ENCODE results near the gene SPHK1.

SPHK1 gene

DNA sequence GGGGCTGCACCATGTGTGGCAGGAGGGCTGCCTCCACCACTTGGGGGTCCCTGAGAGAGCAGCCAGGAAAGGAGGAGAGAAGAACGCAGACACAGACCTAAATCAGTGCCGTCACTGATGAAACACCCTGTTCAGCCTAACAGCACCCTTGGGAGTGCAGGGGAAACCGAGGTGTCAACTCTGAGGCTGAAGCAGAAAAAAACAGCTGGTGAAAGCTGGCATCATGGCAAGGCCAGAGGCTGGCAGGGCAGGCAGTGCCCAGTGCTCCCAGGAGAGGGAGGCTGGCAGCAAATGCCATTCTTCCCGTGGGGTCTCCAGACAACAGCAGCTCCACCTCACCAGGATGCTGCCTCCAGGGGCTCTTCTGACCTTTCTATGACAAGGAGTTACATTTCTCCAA lies 23.1 kb downstream of the SPHK1 start:
- no peak for DNase-seq (ENCODE audit: low read depth, low spot score)

DNA sequence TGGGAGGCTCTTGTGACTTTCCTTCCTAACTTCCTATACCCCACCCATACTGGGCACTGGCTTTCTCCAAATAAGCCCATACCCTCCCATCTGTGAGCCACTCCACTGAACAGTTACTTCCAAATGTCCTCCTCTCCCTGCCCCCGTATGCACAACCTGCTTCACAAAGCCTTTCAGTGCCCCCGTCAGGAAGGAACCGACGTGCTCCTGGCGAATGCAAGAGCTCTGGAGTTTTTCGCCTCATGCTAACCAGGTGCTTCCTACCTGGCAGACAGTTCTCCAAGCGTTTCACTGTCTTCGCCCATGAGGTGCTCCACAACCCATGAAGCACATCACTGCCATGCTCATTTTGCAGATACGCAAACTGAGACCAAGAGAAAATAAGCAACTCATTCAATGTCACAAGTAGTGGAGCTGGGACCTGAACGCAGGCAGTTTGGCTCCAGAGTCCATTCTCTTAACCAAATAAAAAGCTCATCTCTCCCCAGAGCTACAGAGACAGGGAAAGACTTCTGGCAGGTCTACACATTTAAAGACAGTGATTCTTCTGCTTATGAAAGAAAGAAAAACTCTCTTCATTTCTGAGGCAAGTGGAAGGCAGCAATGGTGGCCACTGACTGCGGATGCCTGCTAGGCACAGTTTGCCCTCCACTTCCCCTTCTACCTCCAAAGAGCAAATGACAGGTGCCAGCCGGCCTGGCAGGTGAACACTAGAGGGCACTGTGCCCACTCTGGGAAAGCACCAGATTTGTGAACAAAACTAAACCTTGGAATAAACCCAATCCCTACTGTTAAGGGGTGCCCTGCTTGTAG lies 23.8 kb downstream of the SPHK1 start:
- no peak for DNase-seq (ENCODE audit: low read depth, low spot score)

DNA sequence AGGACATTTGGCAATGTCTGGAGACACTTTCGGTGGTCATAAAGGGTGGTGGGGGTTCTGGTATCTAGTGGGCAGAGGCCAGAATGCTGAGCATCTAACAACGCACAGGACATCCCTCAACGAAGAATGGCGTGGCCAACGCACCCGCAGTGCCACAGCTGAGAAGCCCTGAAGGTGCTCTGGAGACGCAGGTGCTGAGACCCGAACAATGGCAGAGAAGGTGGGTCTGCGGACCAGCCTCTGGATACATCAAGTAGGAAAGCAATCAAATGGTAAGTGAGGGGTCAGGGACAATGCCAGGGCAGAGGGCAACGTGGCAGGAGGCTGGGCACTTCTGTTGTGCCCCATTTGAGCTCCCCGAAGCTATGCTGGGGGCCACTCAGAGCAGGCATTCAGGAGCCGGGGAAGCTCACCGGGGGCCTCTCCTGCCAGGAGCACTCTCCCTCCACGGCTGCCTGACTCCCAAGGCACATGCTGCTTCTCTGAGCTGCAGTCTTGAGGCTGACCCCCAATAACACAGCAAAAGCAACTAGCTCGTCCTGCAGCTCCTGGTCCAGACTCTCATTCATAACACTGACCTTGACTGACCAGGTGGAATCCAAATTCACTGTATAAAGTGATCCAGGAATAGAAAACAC lies 26.0 kb downstream of the SPHK1 start:
- DNase-seq (ENCODE audit: low read depth, low spot score) = no peak

DNA sequence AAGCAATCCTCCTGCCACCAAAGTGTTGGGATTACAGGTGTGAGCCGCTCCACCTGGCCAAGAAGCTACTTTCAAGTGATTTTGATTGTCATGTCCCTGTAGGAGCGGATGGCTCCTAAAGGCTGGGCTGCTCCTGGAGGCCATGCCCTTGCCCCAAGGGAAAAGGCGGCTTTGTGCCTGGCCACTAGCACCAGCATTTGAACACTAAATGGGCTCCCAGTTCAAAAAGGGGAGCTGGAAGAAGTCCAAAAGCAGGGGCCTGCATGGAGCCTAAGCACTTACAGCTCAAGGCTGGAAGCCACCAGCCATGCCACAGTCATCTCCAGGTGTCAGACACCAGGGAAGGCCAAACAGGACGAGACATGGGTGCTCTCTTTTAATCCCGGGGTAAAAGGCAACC lies 26.8 kb downstream of the SPHK1 start:
- DNase-seq (ENCODE audit: low read depth, low spot score) = no peak

DNA sequence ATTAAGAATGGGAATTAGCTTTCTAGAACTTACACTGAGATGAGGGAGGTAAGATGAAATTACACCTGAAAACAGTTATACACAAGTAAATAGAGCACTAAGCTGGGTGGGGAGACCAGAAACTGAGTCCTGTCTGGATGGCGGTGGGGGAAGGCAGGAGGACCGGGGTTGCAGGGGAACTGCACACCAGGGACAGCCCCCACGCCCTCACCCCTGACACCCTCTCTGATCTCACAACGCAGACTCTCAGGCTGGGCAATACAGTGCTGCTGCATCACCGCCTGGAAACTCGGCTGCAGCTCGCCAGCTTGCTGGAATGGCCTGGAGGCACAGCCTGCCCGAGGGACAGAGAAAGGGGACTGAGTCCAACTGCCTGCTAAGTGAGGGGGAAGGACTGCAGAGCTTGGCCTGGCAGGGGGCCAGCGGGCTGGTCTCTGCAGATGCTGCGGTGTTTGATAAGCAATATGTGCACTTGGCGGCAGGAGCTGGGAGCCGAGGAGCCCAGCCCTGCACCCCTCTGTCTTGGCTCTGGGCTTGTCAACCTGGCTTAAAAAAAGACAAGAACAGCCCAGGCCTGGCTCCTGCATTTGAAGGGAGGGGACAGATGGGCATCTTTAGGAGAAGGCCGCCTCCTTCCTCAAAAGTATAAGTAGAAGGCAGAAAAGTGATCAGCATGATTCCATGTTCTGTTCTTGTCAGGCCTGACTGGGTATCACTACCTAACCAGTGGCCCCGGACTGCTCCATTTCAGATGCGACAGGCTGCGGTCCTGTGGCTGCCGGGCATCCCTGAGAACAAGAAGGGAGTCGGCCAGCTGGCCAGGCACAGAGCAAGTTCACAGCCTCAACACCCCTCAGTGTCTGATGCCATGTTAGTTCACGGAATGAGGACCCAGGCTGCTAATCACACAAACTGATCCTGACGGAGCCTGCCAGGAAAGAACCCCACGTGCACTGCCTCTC lies 30.2 kb downstream of the SPHK1 start:
- no peak for DNase-seq (ENCODE audit: low read depth, low spot score)

DNA sequence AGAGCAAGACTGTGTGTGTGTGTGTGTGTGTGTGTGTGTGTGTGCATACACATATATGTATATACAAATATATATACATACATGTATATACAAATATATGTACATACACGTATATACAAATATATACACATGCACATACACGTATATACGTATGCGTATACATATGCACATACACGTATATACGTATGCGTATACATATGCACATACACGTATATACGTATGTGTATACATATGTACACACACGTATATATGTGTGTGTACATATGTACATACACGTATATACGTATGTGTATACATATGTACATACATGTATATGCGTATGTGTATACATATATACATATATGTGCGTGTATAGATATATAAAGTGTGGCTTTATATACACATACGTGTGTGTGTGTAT lies 31.4 kb downstream of the SPHK1 start:
- no peak for DNase-seq (ENCODE audit: low read depth, low spot score)

DNA sequence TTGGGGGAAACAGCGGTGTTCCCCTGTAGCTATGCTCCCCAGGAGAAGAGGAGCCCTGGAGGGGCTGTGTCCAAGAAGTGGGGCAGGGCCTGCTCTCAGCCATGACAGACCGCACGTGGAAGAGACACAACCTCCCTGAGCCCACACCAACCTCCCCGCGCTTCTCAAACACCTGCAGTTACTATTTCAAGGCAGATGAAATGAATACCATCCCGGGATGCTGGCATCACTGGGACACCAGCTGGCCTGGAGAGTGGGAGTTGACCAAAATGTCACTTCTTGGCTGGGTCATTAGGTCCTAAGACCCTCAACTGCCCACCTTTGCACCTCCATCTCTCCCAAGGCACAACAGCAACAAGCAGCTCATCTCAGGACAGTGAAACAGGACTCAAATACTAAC lies 32.0 kb downstream of the SPHK1 start:
- DNase-seq (ENCODE audit: low read depth, low spot score) = no peak

DNA sequence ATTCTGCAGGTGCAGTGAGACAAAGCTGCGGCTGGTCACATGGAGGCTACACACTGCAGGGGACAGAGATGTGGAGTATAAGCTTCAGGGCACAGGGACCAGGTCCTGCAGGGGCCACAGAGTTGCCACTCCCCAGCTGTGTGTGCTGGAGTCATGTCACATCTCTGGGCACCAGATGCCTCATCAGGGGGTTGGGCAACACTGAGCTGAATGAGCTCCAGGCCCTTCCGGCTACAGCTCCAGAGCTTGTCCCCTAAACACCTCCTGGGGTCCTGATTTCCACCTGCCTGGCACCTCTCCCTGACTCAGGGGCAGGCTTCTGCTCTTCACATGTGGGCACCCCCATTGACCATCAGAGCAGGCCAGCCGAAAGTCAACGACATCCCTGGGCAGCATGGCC lies 32.5 kb downstream of the SPHK1 start:
- no peak for DNase-seq (ENCODE audit: low read depth, low spot score)

DNA sequence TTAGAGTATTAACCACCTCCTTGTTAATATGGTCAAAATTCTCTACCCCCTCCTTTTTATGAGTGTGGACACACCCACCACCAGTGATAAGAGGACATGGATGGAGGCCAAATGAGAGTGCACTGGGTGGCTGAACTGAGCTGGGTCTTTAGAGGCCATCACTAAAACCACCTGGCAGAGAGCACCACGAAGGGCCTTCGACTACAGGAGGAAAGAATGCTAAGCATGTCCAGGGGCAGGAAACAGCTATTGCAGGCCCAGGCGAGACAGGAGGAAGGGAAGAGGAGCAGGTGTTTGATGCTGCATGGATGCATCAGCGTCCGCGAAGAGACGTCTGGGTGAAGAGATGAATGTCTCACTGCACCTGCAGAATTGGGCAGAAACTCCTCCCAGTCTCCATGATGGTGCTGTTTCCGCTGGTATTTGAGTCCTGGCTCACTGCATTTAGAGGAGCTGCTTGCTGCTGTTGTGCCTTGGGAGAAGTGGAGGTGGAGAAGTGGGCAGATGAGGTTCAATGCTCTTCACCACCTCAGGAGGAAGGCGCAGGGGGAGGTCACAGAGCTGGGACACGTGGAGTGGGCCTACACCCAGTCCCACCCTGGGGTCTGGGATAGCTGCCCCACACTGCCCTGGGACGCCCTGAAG lies 33.2 kb downstream of the SPHK1 start:
- DNase-seq (ENCODE audit: low read depth, low spot score) = no peak

DNA sequence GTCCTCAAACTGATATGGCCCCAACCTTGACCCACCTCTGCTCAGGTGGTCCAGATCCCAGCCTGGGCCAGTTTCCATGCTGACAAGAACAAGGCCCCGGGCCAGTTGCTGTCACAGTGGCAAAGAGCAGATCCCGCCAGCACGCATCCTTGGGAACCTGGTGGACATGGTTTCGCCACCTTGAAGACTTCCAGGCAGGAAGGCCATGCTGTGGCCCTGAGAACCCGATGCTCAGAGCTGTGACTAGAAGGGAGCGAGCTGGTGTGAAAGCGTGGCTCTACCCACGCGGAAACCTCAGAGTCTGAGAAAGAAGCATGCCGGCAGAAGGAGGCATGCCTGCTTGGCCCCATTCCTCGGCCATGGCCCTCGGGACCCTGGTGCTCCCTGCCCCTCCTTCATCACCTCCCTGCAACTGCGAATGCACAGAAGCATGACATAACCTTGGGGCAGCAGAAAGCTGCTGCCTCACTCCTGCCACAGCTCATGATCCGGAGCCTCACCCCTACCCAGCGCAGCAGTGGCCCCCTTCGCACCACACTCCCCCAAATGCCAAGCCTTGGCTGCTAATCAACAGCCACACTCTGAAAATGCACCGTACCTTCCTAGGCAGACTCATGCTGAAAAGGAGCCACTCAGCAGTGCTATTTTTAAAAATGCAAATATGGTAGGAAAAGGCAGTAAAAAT lies 35.3 kb downstream of the SPHK1 start:
- no peak for DNase-seq (ENCODE audit: low read depth, low spot score)

DNA sequence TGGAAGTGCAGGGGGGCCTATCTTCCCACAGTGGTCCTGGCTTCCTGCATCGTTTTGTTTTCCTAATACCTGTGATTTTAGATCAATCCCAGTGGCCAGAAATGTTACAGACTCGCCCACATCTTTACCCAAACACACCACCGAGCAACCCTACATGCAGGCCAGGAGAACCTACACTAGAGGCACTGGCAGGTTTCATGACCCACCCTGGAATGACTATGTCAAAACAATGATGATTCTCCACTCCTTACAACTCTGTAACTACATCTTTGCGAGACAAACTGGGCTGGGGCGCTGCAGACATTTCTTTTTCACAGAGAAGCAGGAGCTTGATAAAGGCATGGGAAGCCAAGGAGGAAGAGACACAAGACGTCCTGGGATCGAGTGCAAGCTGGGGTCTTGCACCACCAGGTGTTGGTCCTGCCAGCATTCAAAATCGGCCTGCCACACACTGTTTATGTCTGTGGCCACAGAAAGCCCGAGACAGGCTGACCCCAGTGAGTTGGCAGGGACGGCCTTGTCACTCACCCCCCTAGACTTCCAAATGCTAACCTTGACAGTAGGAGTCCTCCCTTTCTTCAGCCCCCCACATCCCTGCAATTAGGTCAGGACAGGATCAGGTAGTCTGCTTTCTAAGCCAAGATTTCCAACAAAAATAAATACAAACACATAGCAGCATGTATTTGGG lies 36.1 kb downstream of the SPHK1 start:
- DNase-seq (ENCODE audit: low read depth, low spot score) = no peak

DNA sequence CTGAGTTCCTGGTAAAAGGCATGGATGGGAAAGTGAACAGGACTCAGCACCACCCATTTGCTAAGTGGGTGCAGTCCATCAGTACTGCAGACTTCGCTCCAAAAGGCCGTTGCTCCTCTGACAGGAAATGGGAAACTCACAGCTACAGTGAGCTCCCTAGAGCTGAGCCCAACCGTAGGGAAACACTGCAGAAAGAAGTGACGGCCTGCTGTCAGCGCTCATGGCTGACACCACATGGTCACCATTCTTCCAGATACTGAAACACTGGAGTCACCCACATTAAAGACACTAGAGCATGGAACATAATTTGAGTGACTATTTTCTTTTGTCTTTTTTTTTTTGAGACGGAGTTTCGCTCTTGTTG lies 36.6 kb downstream of the SPHK1 start:
- no peak for DNase-seq (ENCODE audit: low read depth, low spot score)

DNA sequence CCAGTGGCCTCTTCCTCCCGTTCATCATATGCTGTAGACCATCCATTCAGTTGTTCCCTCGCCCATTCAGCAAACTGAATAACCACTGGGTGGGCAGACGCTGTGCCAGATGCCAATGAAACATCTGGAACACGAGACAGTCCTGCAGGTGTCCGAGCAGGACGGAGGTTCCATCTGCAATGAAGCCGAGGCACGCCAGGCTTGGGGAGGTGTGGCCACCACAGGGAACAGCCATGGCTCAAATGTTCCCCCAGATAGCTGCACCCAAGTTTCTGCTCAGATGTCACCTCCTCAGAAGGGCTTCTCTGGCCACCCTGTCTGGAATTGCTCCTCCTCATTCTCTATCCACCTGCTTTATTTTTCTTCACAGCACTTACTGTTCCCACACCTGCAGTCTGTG lies 38.0 kb downstream of the SPHK1 start:
- no peak for DNase-seq (ENCODE audit: low read depth, low spot score)

DNA sequence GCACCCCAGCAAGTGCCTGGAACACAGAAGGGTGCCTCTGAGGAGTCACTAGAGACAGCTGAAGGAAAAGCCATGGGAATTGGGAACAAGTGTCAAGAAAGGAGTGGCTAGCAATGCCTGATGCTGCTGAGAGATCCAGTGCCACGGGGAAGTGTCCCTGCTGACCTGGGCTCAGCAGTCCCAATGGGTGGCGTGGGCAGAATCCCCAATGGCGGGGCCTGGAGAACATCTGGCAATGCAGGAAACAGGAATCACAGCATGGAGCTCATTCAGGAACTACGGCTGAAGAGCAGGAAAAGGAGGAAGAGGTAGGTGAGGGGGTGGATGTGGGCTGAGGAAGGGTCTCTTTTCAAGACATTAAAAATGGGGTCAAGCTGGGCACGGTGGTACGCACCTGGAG lies 38.5 kb downstream of the SPHK1 start:
- DNase-seq (ENCODE audit: low read depth, low spot score) = no peak

DNA sequence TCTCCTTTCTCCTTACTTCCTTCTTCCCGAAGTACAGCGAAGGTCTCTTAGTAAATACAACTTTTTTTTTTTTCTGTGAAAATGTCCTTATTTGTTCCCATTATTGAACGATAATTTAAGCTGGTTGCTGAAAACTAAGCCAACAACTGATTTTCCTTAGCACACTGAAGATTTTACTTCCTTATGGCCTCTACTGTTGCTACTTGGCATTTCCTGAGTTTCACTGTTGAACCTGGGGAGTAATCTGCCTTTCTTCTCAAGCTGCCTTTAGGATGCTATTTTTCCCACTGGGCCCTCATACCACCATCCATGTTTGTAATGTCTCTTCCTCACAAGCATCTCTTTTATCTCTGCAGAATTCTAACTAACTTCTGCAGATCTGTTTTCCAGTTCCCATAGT lies 42.4 kb downstream of the SPHK1 start:
- no peak for DNase-seq (ENCODE audit: low read depth, low spot score)

DNA sequence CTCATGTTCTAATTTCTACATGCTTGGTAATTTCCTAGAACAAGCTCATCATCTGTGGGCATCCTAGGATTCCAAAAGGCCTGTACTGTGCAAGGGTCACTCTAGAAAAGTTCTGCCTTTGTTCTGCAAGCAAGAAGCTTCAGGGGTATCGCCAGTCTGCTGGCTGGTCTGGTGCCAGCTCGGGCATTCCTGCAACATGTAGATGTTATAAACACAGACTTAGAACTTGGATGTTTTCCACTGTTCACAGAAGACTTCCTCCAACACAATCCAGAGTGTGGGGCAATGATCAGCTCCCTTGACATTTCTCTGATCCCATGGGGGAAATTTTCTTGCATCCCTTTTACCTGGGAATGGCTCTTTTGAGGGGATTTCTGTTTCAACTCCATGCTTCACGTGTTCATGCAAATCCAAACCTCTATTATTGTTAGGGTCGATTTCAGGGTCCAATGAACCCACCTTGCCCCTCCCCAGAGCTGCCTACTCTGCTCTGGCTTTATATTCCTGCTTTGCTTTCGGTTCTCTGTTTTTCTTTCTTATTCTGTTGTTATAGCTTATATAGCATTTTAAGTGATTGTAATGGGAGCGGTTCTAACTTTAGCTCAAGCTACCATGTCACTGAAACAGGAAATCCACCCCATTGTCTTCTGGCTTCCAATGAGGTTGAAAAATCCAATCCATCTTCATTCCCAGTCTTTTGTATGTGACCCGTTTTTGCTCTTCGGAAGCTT lies 43.3 kb downstream of the SPHK1 start:
- no peak for DNase-seq (ENCODE audit: low read depth, low spot score)

DNA sequence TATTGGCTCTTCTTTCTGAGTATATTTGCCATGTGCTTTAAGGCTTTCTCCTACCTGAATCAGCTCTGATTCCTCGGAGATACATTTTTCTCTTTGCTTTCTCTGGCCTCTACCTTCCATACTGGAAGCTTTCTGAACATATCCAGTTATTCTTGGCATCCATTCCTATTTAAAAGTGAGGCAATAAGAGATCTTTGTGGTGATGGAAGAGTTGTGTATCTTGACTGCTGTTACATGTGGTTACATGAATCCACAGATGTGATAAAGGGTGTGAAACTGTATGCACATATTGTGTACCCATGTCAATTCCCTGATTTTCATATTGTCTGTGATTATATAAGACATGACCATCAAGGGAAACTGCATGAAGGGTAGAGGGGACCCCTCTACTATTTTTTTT lies 44.1 kb downstream of the SPHK1 start:
- DNase-seq (ENCODE audit: low read depth, low spot score) = no peak

DNA sequence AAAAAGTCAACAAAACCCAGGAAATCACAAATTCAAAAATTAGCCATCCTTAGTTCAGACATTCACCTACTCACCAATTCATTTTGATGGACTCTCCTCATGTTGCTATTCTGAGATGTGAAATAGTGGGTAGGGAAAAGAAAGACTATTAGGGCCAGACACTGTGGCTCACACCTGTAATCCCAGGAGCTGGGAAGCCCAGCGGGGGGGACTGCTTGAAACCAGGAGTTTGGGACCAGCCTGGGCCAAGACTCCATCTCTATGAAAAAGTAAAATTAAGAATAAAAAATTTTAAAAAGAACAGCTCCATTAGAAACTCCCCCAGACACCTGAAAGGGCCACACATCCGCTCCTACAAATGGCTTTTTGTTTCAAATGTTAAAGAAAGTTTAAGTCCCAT lies 47.1 kb downstream of the SPHK1 start:
- no peak for DNase-seq (ENCODE audit: low read depth, low spot score)

DNA sequence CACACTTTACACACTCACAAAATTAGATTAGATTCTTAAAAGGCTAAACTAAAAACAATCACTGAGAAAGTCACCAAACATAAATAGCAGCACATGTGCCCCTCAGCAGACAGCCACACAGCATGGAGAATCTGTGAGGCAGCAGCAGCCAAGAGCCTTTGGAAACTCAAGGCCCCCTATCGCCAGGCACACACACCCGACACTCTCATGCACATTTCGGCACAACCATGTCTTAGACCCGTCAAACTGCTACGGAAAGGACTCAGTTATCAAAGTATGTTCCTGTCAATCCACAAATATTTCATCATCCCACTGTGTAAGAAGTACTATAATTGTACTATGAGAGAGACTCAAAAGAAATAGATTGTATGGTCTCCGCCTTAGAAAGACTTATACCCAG lies 47.6 kb downstream of the SPHK1 start:
- no peak for DNase-seq (ENCODE audit: low read depth, low spot score)

DNA sequence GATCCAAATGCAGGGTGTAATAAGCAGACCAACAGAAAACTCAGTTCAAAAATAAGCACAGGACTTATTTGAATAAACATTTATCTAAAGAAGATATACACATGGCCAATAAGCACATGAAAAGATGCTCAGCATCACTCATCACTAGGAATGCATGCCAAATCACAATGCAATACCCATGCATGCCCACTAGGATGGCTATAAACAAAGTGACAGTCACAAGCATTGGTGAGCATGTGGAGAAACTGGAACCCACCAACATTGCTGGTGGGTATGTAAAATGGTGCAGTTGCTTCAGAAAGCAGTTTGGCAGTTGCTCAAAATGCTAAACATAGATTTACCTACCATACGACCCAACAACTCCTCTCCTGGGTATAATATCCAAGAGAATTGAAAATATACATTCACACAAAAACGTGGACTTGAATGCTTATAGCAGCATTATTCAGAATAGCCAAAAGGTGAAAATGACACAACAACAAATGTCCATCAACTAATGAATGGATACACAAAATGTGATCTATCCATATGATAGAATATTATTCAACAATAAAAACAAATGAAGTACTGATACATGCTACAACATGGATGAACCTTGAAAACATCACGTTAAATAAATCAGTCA lies 48.4 kb downstream of the SPHK1 start:
- DNase-seq (ENCODE audit: low read depth, low spot score) = no peak

Measured in smooth muscle cell of the brain vasculature (primary cell).